ENCODE data around the gene MGAT5.

DNA sequence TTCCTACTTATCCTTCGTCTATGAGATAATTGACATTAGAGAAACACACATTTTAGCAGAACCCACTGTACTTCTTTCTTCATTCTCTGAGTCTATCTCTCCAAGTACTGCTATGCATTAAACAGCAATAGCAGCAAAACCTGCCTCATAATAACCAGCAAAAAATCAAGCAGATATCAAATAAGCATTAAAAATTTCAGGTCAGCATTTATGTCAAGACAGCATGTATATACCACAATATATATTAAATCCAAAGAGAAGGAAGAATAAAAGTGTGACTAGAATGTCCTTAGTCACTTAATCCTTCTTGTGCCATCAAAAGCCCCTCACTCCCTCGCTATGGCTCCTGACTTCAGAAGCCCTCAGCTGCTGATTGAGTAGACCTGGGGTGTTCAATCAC lies 131.3 kb downstream of the MGAT5 start:
- no peak for TF ChIP-seq CTCF (IDR thresholded peaks at IDR 0.05)
- no peak for TF ChIP-seq EZH2phosphoT487 (IDR thresholded peaks at IDR 0.05)
- no peak for TF ChIP-seq EZH2 (IDR thresholded peaks at IDR 0.05)
